Measurements from ENCODE around the gene ADI1. TPM values are rescaled to one million over a fixed set of nuclear protein-coding genes. Genes with fewer than 3 reads are reported as not detected.
"Not testable (repeated sequence)": the region's sequence is repeated elsewhere in the genome, so short reads cannot be mapped to it uniquely, and the experiment has no call there.

The ADI1 gene
- total RNA-seq, 1 donor from 2014 or later: 41.6 TPM

DNA sequence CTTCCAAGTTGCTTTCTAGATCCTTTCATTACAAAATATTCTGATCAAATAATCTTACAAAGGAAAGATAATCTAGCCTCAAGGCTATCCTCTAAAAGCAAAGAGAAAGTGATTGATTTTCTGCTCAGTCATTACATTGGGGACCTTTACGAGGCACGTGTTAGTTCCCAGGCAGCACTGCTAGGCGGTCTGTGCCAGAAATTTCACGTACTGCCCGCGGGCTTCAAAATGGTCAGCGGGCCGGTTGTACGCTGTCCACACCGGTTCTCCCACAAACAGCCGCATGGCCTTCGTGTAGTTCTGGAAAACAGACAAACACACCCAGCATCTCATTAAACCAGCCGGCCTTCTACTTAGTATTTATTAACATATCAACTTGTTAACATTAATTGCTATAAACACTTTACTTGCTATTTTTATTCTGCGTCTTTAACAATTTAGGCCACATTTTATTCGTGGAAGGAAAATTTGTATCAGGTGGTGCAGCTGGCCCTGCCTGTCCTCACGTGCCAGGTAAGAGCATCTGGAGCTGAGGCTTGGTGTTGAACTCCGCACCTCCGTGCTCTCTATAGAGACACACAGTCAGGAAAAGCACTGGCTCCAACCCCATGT, 20.4 kb downstream of the ADI1 start:
- H3K27me3 Mint-ChIP-seq (ENCODE audit: low read depth, unreplicated experiment): no peaks in the 10 kb centered on the region
- FAIRE-seq (no peak), DNase-seq (ENCODE audit: low read depth) (no peak)
- no peaks in the 10 kb centered on the region for H3K27me3 ChIP-seq (ENCODE audit: insufficient read depth, low read length)
- no peak overlapping the region for H3K4me3 Mint-ChIP-seq (ENCODE audit: unreplicated experiment)
- H3K36me3 ChIP-seq (ENCODE audit: insufficient read depth, low read length): peaks cover 7% of the 10 kb centered on the region
- peaks cover 6% of the 10 kb centered on the region for H4K20me1 ChIP-seq (ENCODE audit: insufficient read depth, low read length)
- H3K36me3 Mint-ChIP-seq (ENCODE audit: low read depth, unreplicated experiment): peaks cover 13% of the 10 kb centered on the region
- H3K4me2 ChIP-seq (ENCODE audit: low read length): no peak overlapping the region
- no peaks in the 10 kb centered on the region for H3K9me3 ChIP-seq (ENCODE audit: insufficient read depth, low read depth, low read length)
- H3K27ac ChIP-seq (ENCODE audit: low read depth, low read length): no peak overlapping the region
- H3K9ac ChIP-seq (ENCODE audit: low read length): no peak overlapping the region
- H3K4me3 ChIP-seq (ENCODE audit: insufficient read depth, low read depth, low read length): no peak overlapping the region
- H3K9me3 Mint-ChIP-seq (ENCODE audit: unreplicated experiment): no peaks in the 10 kb centered on the region
- no peaks in the 10 kb centered on the region for H3K79me2 ChIP-seq (ENCODE audit: insufficient read depth, low read length)
- TF ChIP-seq, protein P1, sequence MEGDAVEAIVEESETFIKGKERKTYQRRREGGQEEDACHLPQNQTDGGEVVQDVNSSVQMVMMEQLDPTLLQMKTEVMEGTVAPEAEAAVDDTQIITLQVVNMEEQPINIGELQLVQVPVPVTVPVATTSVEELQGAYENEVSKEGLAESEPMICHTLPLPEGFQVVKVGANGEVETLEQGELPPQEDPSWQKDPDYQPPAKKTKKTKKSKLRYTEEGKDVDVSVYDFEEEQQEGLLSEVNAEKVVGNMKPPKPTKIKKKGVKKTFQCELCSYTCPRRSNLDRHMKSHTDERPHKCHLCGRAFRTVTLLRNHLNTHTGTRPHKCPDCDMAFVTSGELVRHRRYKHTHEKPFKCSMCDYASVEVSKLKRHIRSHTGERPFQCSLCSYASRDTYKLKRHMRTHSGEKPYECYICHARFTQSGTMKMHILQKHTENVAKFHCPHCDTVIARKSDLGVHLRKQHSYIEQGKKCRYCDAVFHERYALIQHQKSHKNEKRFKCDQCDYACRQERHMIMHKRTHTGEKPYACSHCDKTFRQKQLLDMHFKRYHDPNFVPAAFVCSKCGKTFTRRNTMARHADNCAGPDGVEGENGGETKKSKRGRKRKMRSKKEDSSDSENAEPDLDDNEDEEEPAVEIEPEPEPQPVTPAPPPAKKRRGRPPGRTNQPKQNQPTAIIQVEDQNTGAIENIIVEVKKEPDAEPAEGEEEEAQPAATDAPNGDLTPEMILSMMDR (IDR thresholded peaks at IDR 0.05; ENCODE audit: insufficient read depth, low read depth, low read length): no peak
- no peak for TF ChIP-seq EZH2 (IDR thresholded peaks at IDR 0.05; ENCODE audit: insufficient read depth, low read length)
- H3K4me1 Mint-ChIP-seq (ENCODE audit: low read depth, unreplicated experiment): no peaks in the 10 kb centered on the region
- no peak overlapping the region for H2AFZ ChIP-seq (ENCODE audit: low read depth, low read length)
- H3K4me1 ChIP-seq (ENCODE audit: insufficient read depth, low read length): peaks cover 3% of the 10 kb centered on the region
- H3K27ac Mint-ChIP-seq (ENCODE audit: unreplicated experiment): no peak overlapping the region

DNA sequence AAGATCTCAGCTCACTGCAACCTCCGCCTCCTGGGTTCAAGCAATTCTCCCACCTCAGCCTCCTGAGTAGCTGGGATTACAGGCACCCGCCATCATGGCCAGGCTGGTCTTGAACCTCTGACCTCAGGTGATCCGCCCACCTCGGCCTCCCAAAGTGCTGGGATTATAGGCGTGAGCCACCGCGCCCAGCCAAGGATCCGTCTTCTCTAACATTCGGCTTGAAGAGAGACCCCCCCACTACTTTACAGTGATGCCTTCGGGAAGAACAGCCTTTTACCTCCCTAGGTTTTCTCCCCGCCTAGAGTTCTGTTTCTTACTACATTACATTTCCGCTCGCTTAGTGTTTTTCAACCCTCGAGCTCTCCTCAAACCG, 22.6 kb downstream of the ADI1 start:
- H3K36me3 ChIP-seq (ENCODE audit: insufficient read depth, low read length); H3K27ac ChIP-seq (ENCODE audit: low read depth, low read length); H3K9me3 Mint-ChIP-seq (ENCODE audit: unreplicated experiment); FAIRE-seq; H4K20me1 ChIP-seq (ENCODE audit: insufficient read depth, low read length); H3K4me2 ChIP-seq (ENCODE audit: low read length); H2AFZ ChIP-seq (ENCODE audit: low read depth, low read length); H3K9ac ChIP-seq (ENCODE audit: low read length); H3K79me2 ChIP-seq (ENCODE audit: insufficient read depth, low read length); DNase-seq (ENCODE audit: low read depth); H3K4me3 ChIP-seq (ENCODE audit: insufficient read depth, low read depth, low read length); H3K27me3 Mint-ChIP-seq (ENCODE audit: low read depth, unreplicated experiment); H3K9me3 ChIP-seq (ENCODE audit: insufficient read depth, low read depth, low read length); H3K4me3 Mint-ChIP-seq (ENCODE audit: unreplicated experiment); H3K27ac Mint-ChIP-seq (ENCODE audit: unreplicated experiment); H3K27me3 ChIP-seq (ENCODE audit: insufficient read depth, low read length): not testable (repeated sequence)
- H3K4me1 Mint-ChIP-seq (ENCODE audit: low read depth, unreplicated experiment): peaks cover 11% of the 10 kb centered on the region
- H3K36me3 Mint-ChIP-seq (ENCODE audit: low read depth, unreplicated experiment): peaks cover 10% of the 10 kb centered on the region
- peaks cover 11% of the 10 kb centered on the region for H3K4me1 ChIP-seq (ENCODE audit: insufficient read depth, low read length)

DNA sequence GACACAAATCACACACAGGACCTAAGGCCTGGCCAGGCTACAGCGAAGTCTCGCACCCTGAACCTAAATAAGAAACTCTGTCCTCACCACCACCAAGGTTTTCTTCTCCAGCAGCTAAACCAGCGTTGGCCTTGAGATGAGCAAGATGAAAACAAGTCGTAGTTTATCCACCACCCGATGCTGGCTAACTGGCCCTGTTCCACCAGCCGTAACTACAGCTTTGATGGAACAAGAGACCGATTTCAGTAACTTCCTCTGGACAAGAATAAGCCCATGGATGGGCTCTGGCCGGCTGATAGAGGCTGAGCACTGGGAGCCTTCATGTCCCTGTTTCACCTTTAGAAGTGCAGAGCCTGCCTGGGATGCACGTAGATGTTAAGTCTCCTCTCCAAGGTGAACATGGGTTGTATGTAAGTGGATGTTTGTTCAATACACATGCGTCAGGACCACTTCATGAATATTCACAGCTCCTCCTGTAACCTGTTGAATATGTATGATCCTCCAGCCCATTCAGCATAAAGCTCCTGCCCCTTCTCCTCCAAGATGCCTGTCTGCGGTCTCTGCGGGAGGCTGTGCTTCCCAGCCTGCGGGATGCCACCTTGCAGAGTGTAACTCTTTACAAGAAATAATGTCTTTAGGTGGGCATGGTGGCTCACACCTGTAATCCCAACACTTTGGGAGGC, 24.2 kb downstream of the ADI1 start:
- DNase-seq (ENCODE audit: low read depth) (no peak), FAIRE-seq (no peak)
- Histone ChIP-seq H3K9me3 (ENCODE audit: insufficient read depth, low read depth, low read length) (no peaks in the 10 kb centered on the region), H3K4me1 (ENCODE audit: insufficient read depth, low read length) (peaks cover 11% of the 10 kb centered on the region), H2AFZ (ENCODE audit: low read depth, low read length) (no peak overlapping the region), H3K79me2 (ENCODE audit: insufficient read depth, low read length) (no peaks in the 10 kb centered on the region), H3K27me3 (ENCODE audit: insufficient read depth, low read length) (no peaks in the 10 kb centered on the region), H3K36me3 (ENCODE audit: insufficient read depth, low read length) (peaks cover 7% of the 10 kb centered on the region), H3K4me2 (ENCODE audit: low read length) (no peak overlapping the region), H3K9ac (ENCODE audit: low read length) (no peak overlapping the region), H4K20me1 (ENCODE audit: insufficient read depth, low read length) (no peaks in the 10 kb centered on the region), H3K27ac (ENCODE audit: low read depth, low read length) (no peak overlapping the region), H3K4me3 (ENCODE audit: insufficient read depth, low read depth, low read length) (no peak overlapping the region)
- Mint-ChIP-seq H3K27me3 (ENCODE audit: low read depth, unreplicated experiment) (no peaks in the 10 kb centered on the region), H3K4me1 (ENCODE audit: low read depth, unreplicated experiment) (peaks cover 11% of the 10 kb centered on the region), H3K9me3 (ENCODE audit: unreplicated experiment) (no peaks in the 10 kb centered on the region), H3K4me3 (ENCODE audit: unreplicated experiment) (no peak overlapping the region), H3K27ac (ENCODE audit: unreplicated experiment) (no peak overlapping the region), H3K36me3 (ENCODE audit: low read depth, unreplicated experiment) (peaks cover 8% of the 10 kb centered on the region)
- no peak for TF ChIP-seq EZH2 (IDR thresholded peaks at IDR 0.05; ENCODE audit: insufficient read depth, low read length)
- TF ChIP-seq, protein P1 (IDR thresholded peaks at IDR 0.05; ENCODE audit: insufficient read depth, low read depth, low read length): no peak

All from astrocyte (in vitro differentiated cells and primary cell).